Endothelial cell of umbilical vein (primary cell): ENCODE data around the gene SLC12A4. TPM values are rescaled to one million over a fixed set of nuclear protein-coding genes. Genes with fewer than 3 reads are reported as not detected.

Experiments used
- BruUV-seq: library from RNA; stranded (reverse); fragments of 400-500 nt; replicated peaks from 2 replicates; lab custom pipeline; 2021; lab: Mats Ljungman, UMichigan
- CTCF ChIA-PET: fragments of 300-600, 350-600 bp; sonication (Branson Sonifier 250); formaldehyde crosslinking; loops from one replicate; lab custom pipeline; 2021; ENCODE audit warnings: antibody characterized with exemption, inconsistent platforms; lab: Charles Lee
- POLR2A ChIA-PET: fragments of 300-600, 350-600 bp; sonication (Branson Sonifier 250); formaldehyde crosslinking; loops from one replicate; lab custom pipeline; 2021; ENCODE audit warnings: antibody characterized with exemption, inconsistent platforms; lab: Charles Lee
- DNase-seq: peaks from one replicate; pipeline ENCODE4 v3.0.0-alpha.2; 2011; ENCODE audit warnings: low read depth, low spot score
- FAIRE-seq: peaks from 2 replicates; lab custom pipeline; 2011; peaks lifted over from hg19 to GRCh38; lab: Jason Lieb, UNC
- H2AFZ ChIP-seq: 2 replicates; pipeline ENCODE4 v1.6.0; 2012; ENCODE audit warnings: low read depth, low read length, control low read depth, inconsistent platforms
- H3K27ac ChIP-seq: 2 replicates; pipeline ENCODE4 v1.5.1; 2011; ENCODE audit warnings: low read depth, mild to moderate bottlenecking, control low read depth, low read length, moderate library complexity; ENCODE audit not compliant: insufficient read depth
- H3K27me3 ChIP-seq, 2 experiments: 2 replicates each; pipeline versions ENCODE4 v1.6.0 to v1.6.1; 2011; ENCODE audit warnings: low read length in 2 of 2, mixed read lengths in 1 of 2; ENCODE audit not compliant: control insufficient read depth in 2 of 2, insufficient read depth in 2 of 2
- H3K36me3 ChIP-seq, 2 experiments: 2 replicates in 1 of 2; 3 replicates in 1 of 2; pipeline ENCODE4 v1.5.1; 2011; ENCODE audit warnings: low read length in 2 of 2, mild to moderate bottlenecking in 1 of 2, moderate library complexity in 1 of 2; ENCODE audit not compliant: control insufficient read depth in 2 of 2, insufficient read depth in 2 of 2; ENCODE audit errors: extremely low read depth in 1 of 2
- H3K4me1 ChIP-seq: 3 replicates; pipeline ENCODE4 v1.5.1; 2011; ENCODE audit warnings: mild to moderate bottlenecking, low read length; ENCODE audit not compliant: control insufficient read depth, insufficient read depth; ENCODE audit errors: extremely low read depth
- H3K4me2 ChIP-seq: 2 replicates; pipeline ENCODE4 v1.6.1; 2011; ENCODE audit warnings: low read length, control low read depth, mixed read lengths; ENCODE audit not compliant: insufficient read depth
- H3K4me3 ChIP-seq, 3 experiments: fragments of 200-600 bp in 1 of 3; sonication (generic), shearing (Covaris generic) in 1 of 3; replicated peaks in 1 of 3; 2 replicates each; pipeline ENCODE4 v1.5.1; 2011 to 2016; ENCODE audit warnings: control low read depth in 3 of 3, low read length in 3 of 3, mild to moderate bottlenecking in 2 of 3, inconsistent platforms in 1 of 3, low read depth in 1 of 3, moderate library complexity in 1 of 3; ENCODE audit not compliant: insufficient read depth in 1 of 3
- H3K79me2 ChIP-seq: 2 replicates; pipeline ENCODE4 v1.6.0; 2012; ENCODE audit warnings: low read length, inconsistent platforms; ENCODE audit not compliant: control insufficient read depth, insufficient read depth
- H3K9ac ChIP-seq: replicated peaks from 2 replicates; pipeline ENCODE3; 2011; ENCODE audit warnings: low read length, control low read depth; ENCODE audit not compliant: insufficient read depth; ENCODE audit errors: extremely low read depth
- H3K9me1 ChIP-seq: replicated peaks from 3 replicates; pipeline ENCODE4 v1.6.0; 2011; ENCODE audit warnings: mild to moderate bottlenecking, low read length; ENCODE audit not compliant: control insufficient read depth, insufficient read depth; ENCODE audit errors: extremely low read depth
- H3K9me3 ChIP-seq: replicated peaks from 2 replicates; pipeline ENCODE4 v1.5.1; 2012; ENCODE audit warnings: low read length, inconsistent platforms; ENCODE audit not compliant: control insufficient read depth, insufficient read depth
- H4K20me1 ChIP-seq: replicated peaks from 2 replicates; pipeline ENCODE3; 2011; ENCODE audit warnings: mild to moderate bottlenecking, low read length; ENCODE audit not compliant: control insufficient read depth, insufficient read depth; ENCODE audit errors: extremely low read depth
- CTCF ChIP-seq, 2 donors: IDR thresholded peaks; 1 replicate in 1 of 2; 2 replicates in 1 of 2; pipeline ENCODE4 v1.5.1; 2011; ENCODE audit warnings: low read length in 2 of 2, mild to moderate bottlenecking in 2 of 2, moderate library complexity in 2 of 2, control low read depth in 1 of 2, inconsistent platforms in 1 of 2, low read depth in 1 of 2; ENCODE audit not compliant: insufficient read depth in 1 of 2; ENCODE audit errors: extremely low read depth in 1 of 2
- EZH2 ChIP-seq: IDR thresholded peaks from 2 replicates; pipeline ENCODE4 v1.6.1; 2012; ENCODE audit warnings: borderline replicate concordance, low read depth, mild to moderate bottlenecking, moderate library complexity, low read length, inconsistent platforms; ENCODE audit not compliant: severe bottlenecking
- FOS ChIP-seq: IDR thresholded peaks from 2 replicates; pipeline ENCODE4 v1.6.1; 2011; ENCODE audit warnings: mild to moderate bottlenecking, low read length, moderate library complexity, borderline replicate concordance; ENCODE audit not compliant: insufficient read depth
- GATA2 ChIP-seq: IDR thresholded peaks from 2 replicates; pipeline ENCODE4 v1.7.0; 2011; ENCODE audit warnings: low read depth, mild to moderate bottlenecking, moderate library complexity, mixed read lengths, low read length; ENCODE audit not compliant: insufficient read length, insufficient read depth
- JUN ChIP-seq: IDR thresholded peaks from 2 replicates; pipeline ENCODE4 v1.6.1; 2011; ENCODE audit warnings: borderline replicate concordance, low read depth; ENCODE audit not compliant: insufficient read length, insufficient read depth
- MYC ChIP-seq: IDR thresholded peaks from one replicate; pipeline ENCODE4 v1.6.1; 2011; ENCODE audit warnings: mild to moderate bottlenecking, low read depth, low read length
- POLR2A ChIP-seq: IDR thresholded peaks from 2 replicates; pipeline ENCODE4 v1.6.1; 2012; ENCODE audit warnings: low read depth, mild to moderate bottlenecking, control low read depth, low read length
- POLR2AphosphoS5 ChIP-seq: IDR thresholded peaks from 2 replicates; pipeline ENCODE4 v1.6.1; 2012; ENCODE audit warnings: low read depth, mild to moderate bottlenecking, control low read depth, low read length, moderate library complexity; ENCODE audit not compliant: insufficient read depth
- dilution Hi-C: fragments of 300-500 bp; cut with MboI; formaldehyde crosslinking; loops from one replicate; pipeline ENCODE4 v1.15.0; 2019; ENCODE audit warnings: low sequenced_read_pairs; ENCODE audit not compliant: extremely low pct_ligation_motif_present
- intact Hi-C: fragments of 100-400 bp; cut with micrococcal nuclease; formaldehyde crosslinking; loops from one replicate; pipeline ENCODE4 v1.10.0; 2022
- polyA plus RNA-seq, 4 experiments: library from polyadenylated mRNA; depleted of rRNA in 3 of 4; stranded (reverse) in 3 of 4; unstranded in 1 of 4; fragments of >200 nt; gene quantifications; 2 replicates each; pipeline versions ENCODE4 v1.2.1 to v1.2.3, GENCODE V29; 2011 to 2012; ENCODE audit warnings: missing spikeins in 1 of 4
- total RNA-seq: library from RNA; stranded (reverse); gene quantifications from 2 replicates; pipeline ENCODE4 v1.2.3, GENCODE V29; 2021
- TF ChIP-seq, protein P1 (sequence below): IDR thresholded peaks from 2 replicates; pipeline ENCODE4 v1.6.1; 2011; ENCODE audit not compliant: insufficient read depth, insufficient read length

Gene SLC12A4
- total and polyA plus RNA-seq, 2 donors (not counting 3 experiments of a cell fraction or from before 2014, with no cell fraction given) = 110 to 114 TPM

DNA sequence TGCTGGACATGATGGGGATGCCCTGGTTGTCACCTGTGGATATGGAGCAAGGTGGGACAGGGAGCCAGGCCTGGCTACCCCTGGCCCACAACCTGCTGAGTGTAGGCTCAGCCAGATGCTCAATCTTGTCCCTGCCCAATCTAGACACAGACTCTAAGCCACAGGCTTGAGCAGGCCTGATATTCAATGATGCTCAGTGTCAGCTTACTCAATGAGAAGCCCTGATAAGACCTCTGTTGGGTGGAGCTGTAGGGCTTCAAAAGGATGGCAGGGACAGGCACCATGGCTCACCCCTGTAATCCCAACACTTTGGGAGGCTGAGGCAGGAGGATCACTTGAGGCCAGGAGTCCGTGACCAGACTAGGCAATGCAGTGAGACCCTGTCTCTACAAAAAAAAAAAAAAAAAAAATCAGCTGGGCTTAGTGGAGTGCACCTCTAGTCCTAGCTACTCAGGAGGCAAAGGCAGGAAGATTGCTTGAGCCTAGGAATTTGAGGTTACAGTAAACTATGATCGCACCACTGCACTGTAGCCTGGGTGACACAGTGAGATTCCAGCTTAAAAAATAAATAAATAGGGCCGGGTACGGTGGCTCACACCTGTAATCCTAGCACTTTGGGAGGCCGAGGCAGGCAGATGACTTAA, 27.9 kb downstream of the SLC12A4 start:
- H3K9me3 ChIP-seq = no peaks in the 10 kb centered on the region
- H3K9me1 ChIP-seq = no peaks in the 10 kb centered on the region
- no peak overlapping the region for H3K27ac ChIP-seq
- H3K4me2 ChIP-seq = no peak overlapping the region
- no peak overlapping the region for H2AFZ ChIP-seq
- BruUV-seq = no TSS peak
- H3K4me3 ChIP-seq = no peak overlapping the region
- peaks cover 6% of the 10 kb centered on the region for H3K4me1 ChIP-seq
- FAIRE-seq (no peak), DNase-seq (no peak)
- intact Hi-C loops = no loop called here
- peaks cover 11 to 40% of the 10 kb centered on the region in 2 experiments for H3K36me3 ChIP-seq
- no peaks in the 10 kb centered on the region for H3K79me2 ChIP-seq
- TF ChIP-seq FOS (no peak), EZH2 (no peak), JUN (no peak), GATA2 (no peak), POLR2A (no peak), CTCF (IDR thresholded peaks at IDR 0.05; ENCODE audit: extremely low read depth in 1 of 2, insufficient read depth in 1 of 2, low read depth in 1 of 2, low read length in 2 of 2) (no peak), POLR2AphosphoS5 (no peak), MYC (no peak)
- TF ChIP-seq, protein P1, sequence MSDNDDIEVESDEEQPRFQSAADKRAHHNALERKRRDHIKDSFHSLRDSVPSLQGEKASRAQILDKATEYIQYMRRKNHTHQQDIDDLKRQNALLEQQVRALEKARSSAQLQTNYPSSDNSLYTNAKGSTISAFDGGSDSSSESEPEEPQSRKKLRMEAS = no peak
- no peak overlapping the region for H3K9ac ChIP-seq
- CTCF ChIA-PET = interaction anchor here (1.3 to 3.1 kb wide), 4 partner anchors 15 to 125 kb away, joined by 3 to 27 read pairs (median 12); no protein-coding TSS in a partner anchor
- no peaks in the 10 kb centered on the region for H3K27me3 ChIP-seq
- no peaks in the 10 kb centered on the region for H4K20me1 ChIP-seq
- POLR2A ChIA-PET = no interaction called here
- dilution Hi-C loops = no loop called here
